GM21360 (cell line): ENCODE data around the gene OSBPL1A.
"Not testable (repeated sequence)": the region's sequence is repeated elsewhere in the genome, so short reads cannot be mapped to it uniquely, and the experiment has no call there.

Experiments
- ATAC-seq: cut with Tn5 transposase; IDR thresholded peaks from one replicate; pipeline ENCODE4 v1.9.1; 2021; ENCODE audit warnings: mild to moderate bottlenecking, moderate library complexity; ENCODE audit not compliant: unreplicated experiment

The OSBPL1A gene

DNA sequence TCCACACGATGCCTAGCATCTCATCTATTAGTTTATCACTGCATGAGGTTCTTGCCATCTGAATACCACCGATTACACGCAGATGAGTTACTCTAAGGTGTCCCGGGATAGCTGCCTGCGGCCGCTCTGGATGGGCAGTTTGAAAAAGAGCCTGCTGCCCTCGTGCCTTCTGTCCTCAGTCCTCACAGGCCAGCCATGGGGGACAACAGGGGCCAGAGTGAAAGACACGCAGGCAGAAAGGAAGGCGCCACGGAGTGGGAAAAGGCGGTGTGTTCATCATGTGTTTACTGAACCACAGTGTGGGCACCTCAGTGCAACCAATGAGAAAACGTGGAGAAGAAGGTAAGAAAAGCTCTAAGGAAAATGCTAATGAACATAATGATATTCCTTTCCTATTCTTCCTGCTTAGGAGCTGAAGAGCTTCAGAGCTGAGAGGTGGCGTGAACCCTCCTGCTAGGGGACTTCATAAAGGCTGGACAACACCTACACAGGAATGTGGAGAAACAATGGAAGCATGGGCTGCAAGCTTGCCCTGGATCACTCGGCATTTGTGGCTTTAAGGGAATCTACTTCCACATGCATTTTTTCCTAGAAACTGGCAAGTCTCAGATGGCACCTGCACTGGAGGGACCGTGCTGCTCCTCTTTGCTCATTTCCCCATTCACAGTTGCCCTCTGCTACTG, 207.8 kb downstream of the OSBPL1A start:
- no peak for ATAC-seq

DNA sequence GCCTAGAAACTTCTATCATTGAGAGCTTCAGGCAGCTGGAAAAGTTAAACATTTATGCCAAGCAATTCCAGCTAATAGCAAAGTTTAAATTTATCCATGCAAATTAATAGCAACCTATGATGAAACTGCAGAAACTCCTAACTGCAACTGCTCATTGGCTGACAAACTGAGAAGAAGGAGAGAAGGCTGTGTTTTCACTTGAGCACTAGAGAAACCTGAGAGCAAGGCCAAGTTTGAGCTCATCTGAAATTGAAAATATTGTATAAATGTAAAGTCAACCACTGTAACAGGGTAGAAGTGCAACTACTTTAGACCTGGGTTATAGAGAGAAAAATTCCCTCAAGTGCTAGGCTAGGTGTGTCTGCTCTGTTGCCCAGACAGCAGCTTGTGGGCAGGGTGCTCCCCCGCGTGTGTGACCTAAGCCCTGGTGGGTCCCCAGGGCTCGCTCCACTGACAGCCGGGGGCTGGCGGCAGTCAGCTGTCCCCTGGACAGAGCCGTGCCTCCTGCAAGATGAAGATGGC, 208.6 kb downstream of the OSBPL1A start:
- ATAC-seq, result peak; percentile 86

DNA sequence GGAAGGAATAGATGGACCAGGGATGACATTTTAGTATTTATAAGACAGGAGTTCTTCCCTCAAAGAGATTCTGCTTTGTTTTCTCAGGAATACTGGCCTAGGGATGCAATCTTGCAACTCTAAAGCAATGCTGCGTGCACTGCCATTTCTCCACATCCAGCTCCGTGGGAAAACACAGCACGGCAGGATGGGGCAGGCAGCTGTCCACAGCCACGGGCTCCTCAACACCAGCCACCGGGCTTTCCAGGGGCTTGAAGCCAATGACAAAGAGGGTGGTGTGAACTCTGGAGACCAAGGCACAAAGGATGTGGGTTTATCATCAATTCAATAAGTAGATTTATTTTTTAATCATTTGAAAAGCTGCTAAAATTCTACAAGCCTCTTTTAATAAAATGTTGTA, 209.5 kb downstream of the OSBPL1A start:
- ATAC-seq, result no peak

DNA sequence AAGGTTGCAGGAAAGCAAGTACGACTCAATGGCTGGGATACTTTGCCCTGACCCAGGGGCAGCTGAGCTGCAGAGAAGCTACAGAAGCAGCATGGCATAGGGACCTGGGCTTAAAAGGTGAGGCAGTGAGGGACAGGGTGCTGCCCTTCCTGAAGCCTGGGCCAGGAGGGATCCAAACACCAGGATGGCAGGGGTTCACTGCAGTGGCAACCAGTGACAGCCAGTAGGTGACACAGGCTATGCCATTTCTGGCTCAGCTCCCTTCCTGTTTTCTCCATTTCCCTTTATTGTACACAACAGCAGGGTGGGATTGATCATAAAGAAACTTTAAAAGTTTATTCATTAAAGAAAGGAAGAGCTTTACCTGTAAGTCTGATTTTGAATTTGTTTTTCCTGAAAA, 209.9 kb downstream of the OSBPL1A start:
- ATAC-seq, result no peak

DNA sequence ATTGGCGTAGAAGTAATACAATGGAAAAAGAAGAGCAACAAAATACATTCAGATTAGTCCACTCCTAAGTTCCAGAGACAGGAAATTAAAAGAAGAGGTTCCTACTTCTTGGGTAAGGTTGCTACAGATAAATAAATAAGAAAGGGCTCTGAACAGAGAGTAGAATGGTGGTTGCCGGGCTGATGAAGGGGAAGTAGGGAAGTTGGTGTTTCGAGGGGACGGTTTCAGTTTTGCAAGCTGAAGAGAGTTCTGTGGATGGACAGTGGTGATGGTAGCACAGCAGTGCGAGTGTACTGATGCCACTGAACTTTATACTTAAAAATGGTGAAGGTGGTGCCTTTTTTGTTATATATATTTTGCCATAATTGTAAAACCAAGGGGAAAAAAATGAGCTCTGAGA, 210.6 kb downstream of the OSBPL1A start:
- peak; percentile 59 for ATAC-seq

DNA sequence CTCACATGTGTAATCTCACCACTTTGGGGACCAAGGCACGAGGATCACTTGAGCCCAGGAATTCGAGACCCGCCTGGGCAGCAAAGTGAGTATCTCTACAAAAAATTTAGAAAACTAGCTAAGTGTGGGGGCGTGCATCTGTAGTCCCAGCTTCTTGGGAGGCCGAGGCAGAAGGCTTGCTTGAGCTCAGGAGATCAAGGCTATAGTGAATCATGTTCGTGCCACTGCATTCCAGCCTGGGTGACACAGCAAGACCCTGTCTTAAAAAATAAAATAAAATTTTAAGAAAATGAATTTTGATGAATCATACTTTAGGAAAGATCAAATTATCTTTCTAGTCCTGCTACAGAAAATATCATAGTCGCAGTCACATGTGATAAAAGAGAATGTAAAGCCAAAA, 211.8 kb downstream of the OSBPL1A start:
- ATAC-seq, result no peak

DNA sequence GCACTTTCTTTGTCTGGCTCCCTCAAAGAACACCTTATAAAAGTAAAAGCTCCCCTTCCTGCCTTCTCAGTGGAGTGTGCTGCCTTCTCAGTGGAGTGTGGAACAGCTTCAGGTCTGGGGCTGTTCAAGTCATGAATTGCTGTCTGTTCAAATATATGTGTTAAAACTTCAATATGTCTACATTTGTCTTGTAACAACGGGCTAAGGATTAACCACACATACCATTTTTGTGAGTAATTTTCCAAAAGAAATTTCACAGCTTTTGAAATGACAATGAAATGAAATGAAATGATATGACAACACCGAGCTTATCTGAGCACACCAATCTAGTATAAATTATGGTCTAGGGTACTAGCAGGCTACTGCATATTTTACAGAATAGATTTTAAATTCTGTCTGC, 215.8 kb downstream of the OSBPL1A start:
- no peak for ATAC-seq

DNA sequence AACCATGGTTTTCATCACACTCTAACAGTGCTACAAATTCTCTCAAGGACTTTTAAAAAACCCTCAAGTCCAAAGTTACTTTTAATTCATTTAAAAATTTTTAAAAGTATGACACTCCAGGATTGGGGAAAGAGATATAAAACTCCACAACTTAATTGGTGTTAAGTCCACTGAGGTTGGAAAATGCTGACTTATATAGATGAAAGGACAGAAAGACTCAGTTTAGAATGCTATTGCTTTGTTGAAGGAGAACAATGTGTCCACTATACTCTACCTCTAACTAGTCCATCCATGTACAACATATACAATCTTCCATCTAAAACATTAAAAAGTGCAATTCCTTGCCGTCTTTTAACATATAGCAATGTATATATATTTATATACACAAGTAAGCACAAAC, 217.6 kb downstream of the OSBPL1A start:
- ATAC-seq, result no peak

DNA sequence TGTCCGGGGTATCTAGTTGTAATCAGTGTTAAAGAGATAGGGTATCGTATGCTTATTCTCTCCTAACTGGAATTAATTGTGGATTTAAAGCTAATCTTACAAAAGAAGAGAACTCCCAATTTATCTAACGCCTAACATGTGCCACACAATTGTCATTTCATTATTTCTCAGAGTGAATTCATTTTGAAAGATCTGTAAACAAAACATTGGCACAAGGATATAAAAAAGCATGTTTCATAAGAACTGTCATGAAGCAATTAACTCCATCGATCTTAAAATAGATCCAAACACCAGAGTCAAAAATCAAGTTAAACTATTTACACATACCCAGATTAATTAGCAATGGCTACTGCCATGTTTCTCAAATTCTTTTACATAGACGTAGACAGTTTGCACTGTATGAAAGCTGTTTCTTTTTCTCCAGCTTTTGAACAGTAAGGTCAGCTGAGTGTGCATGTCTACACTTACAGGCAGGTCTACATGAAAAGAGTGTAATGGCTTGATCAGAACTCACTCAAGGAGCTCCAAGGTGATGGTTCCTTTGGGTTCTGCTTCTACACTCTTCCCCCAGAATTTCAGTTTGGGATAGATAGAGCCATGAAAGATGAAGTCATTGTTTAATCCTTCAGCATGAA, 220.0 kb downstream of the OSBPL1A start:
- ATAC-seq, result no peak

DNA sequence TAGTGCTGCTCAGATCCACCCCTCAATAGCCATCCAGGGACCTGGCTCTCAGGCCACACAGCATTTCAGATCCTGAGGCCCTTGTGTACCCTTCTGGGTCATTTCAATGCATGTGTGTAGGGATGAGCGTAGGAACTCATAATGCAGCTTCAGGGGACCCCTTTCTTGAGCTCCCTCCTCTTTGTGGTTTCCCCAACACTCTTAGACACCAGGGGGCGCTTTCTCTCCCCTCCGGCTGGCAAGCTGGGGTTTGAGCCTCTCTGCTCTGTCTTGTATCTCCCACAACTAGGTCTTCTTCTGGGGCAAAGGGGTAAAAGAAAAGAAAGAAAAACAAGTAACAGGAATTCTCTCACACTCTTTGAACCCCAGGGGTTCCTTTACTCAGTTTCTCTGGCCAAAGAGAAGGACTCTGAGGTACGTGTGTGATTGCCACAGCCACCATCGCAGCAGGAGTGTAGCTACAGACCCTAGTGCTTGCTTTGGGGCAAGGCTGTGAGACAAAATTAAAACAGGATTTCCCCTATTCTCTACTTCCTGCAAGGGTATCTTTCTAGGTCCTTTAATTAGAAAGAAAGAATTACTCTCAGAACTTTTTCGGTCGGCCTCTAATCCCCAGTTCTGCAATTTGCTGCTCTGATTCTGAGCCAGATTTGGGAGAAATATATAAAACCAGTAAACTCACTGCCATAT, 220.8 kb downstream of the OSBPL1A start:
- ATAC-seq, result peak; percentile 90

DNA sequence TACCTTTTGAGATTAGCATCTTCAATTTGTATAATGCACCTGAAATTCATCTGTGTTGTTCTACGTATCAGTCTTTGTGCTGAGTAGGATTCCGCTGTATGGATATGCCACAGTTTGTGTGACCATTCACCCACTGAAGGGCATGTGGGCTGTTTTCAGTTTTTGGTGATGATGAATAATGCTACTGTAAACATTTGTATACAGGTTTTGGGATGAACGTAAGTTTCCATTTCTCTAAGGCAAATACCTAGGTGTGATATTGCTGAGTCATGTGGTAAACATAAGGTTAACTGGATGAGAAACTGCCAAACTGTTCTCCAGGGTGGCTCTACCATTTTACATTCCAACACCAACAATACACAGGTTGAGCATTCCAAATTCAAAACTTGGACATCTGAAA, 223.6 kb downstream of the OSBPL1A start:
- ATAC-seq, result no peak

DNA sequence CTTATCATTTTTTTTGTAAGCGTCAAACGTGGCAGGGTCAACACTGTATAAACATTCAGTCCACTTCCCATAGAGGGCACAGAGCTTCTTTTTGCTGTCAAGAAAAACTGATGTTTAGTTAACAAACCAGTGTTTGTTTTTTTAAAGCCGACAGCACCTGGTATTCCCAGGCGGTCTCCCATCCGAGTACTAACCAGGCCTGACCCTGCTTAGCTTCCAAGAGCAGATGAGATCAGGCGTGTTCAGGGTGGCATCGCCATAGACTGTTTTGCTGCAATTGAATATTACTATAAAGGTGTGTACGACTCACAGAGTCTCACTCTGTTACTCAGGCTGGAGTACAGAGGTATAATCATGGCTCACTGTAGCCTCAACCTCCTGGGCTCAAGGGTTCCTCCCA, 227.3 kb downstream of the OSBPL1A start:
- no peak for ATAC-seq

DNA sequence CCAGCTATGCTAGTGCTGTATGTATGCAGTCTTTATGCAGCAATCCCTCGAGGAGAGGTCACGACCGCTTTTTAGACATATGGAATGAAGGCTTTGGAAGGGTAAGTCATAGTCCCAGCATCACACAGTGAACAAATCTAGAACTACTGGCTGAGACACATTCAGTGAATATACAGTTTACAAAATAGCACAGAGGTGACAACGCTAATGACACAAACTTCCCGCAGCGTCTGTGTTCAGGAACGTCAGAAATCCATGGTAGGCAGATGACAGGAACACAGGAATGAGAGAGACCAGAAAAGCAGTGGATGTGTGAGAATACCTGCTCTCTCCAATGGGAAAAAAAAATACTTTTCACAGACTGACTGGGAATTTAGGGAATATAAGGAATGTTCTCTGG, 229.1 kb downstream of the OSBPL1A start:
- no peak for ATAC-seq

DNA sequence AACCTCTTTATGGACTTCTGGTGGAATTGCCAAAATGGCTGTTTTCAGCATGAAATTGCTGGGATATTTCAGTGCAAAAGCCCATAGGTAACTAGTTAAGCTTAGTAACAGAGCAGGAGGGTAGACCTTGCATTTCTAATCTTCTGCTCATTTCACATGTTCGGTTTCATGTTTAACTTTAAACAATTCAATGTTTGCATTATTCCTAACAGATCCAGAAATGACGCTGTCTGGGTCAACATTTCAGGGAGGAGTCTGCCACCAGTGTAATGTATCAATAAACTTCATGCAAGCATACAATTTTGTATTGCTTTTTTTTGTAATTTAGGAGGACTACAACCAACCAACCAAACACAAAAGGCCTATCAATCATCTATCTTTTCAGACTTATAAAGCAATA, 236.3 kb downstream of the OSBPL1A start:
- ATAC-seq, result no peak

DNA sequence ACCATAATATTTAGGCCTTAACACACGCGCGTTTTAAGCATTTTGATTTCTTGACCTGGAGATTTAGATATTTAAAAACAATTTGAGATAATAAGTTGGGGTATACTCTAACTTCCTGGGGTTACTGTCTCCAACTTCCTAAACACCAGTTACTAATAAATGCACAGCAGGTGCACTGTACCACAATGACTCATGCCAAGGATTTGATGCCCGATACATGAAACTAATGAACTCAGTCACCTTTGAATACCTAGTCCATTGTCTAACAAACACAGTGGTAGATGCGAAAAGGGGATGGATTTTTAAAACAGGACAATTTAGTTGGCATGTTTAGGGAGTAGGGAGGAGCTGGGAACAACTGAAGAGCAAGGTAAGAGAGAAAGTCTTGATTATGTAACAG, 237.5 kb downstream of the OSBPL1A start:
- no peak for ATAC-seq

DNA sequence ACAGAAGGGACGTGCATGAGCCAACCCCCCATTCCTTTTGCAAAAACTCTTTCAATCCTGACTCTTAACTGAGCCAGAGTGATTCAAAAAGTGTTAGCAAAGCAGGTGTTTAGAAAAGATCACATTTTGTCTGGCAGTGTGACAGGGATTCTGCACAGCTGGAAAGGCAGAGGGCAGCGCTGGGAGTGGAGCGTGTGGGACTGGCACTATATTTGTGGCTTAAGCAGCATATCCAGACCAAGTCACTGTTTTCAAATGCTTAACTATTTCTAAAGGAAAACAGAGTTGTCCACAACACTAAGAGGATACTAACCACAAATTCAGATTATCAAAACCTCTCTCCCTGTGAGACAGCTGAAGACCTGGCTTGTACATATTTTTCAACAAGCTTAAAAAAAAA, 239.8 kb downstream of the OSBPL1A start:
- ATAC-seq, result no peak

DNA sequence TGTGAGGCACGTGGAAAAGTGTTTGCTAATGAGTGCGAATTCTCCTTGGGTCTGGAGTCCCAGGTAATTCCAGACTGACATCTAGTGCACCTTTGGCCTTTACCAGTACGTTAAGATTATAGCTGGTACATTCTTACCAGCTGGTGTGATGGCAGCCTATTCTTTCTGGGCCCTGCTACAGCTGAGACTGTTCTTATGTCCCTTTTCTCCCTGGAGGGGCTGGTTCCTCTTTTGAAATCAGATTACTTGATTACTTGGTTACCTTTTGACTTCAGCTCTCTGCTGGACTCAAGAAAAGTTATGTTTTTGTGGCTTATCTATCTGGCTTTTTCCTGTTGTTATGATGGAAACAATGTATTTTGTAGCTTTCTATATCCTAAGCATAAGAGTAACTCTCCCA, 244.2 kb downstream of the OSBPL1A start:
- no peak for ATAC-seq

DNA sequence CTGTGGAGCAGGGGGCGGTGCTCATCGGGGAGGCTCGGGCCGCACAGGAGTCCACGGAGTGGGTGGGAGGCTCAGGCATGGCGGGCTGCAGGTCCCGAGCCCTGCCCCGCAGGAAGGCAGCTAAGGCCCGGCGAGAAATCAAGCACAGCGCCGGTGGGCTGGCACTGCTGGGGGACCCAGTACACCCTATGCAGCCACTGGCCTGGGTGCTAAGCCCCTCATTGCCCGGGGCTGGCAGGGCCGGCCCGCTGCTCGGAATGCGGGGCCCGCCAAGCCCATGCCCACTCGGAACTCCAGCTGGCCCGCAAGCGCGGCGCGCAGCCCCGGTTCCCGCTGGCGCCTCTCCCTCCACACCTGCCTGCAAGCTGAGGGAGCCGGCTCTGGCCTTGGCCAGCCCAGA, 248.0 kb downstream of the OSBPL1A start:
- ATAC-seq, result not testable (repeated sequence)

DNA sequence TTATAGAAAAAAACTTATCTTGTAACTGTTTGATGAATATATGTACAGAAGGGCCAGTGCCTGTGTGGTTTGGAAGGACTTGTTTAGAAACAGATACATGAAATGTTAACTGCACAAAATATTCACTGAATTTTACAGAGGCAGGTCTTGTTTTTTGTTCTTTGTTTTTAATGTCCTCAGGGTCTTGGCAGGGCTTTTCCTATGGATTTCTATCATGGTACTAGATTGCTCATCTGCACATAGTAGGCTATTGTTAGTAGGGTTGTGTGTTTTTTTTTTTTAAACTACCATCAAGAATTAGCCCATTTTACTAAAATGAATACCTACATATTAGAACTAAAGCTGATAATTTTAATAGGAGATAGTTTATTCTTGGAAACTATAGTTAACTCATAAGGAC, 255.2 kb downstream of the OSBPL1A start:
- no peak for ATAC-seq

DNA sequence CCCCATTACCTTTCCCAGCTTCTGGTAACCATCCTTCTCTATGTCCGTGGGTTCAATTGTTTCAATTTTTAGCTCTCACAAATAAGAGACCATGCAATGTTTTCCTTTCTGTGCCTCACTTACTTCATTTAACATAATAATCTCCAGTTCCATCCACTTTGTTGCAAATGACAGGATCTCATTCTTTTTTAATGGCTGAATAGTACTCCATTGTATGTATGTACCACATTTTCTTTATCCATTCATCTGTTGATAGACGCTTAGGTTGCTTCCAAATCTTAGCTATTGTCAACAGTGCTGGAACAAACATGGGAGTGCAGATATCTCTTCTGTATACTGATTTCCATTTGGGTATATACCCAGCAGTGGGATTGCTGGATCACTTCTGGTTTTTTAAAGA, 256.9 kb downstream of the OSBPL1A start:
- no peak for ATAC-seq

DNA sequence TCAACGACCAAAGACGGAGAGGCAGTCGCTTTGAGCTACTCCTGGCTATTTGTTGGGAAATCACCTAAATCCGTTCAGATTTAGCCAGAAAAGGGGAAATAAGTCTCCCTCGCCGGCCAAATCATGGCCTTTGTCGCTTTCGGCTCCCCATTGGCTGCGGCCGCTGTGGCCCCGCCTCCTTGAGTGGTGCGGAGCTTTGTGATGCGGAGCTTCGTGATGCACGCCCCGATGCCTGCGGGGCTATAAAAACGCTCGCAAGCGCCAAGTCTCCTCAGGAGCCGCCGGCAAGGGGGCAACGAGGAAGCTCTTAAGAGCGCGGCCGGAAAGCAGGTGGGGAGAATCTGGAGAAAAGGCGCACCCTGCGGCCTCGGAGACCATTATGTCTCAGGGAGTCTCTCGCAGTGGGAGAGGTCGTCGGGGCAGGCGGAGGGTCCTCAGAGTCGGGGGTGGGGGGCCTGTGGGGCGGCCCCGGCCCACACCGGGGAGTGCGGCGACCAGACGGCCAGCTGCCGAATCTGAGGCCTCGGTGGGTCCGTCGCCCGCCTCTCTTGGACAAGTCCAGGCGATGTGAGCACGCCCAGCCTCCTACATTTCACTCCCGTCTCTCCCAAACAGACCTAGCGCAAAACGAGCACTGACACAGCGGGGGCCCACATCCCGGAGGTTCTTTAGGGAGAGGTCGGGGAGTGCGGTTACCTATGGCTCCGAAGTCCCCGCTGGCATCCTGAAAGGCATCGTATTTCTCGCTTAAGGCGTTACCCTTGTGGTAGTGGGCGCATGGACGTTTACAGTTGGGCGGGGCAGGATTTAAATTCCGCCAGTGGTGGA, 258.6 kb downstream of the OSBPL1A start, which contains the start of gene CABYR:
Gene CABYR (plus strand): TSS at position 274 of the 828 bp plus-strand sequence. CDS start 4,053 bp downstream, outside the sequence.
- peak; percentile 96 for ATAC-seq
